DOHH2 (cell line): ENCODE results near the gene OPA3.

ENCODE experiments used
- H3F3A ChIP-seq: fragments of 200-600 bp; sonication (generic), shearing (Covaris generic); 2 replicates; pipeline ENCODE4 v1.6.0; 2016; ENCODE audit warnings: antibody characterized with exemption, mild to moderate bottlenecking; ENCODE audit not compliant: control insufficient read depth, insufficient read depth
- H3K27ac ChIP-seq: fragments of 200-600 bp; sonication (generic); 2 replicates; pipeline ENCODE4 v1.5.1; 2014; ENCODE audit warnings: low read depth, mild to moderate bottlenecking, low read length, moderate library complexity
- H3K27me3 ChIP-seq: fragments of 200-600 bp; sonication (generic); 2 replicates; pipeline ENCODE4 v1.6.1; 2014; ENCODE audit warnings: mild to moderate bottlenecking, low read length, mixed read lengths; ENCODE audit not compliant: control insufficient read depth
- H3K36me3 ChIP-seq: fragments of 200-600 bp; sonication (generic); 2 replicates; pipeline ENCODE4 v1.6.1; 2014; ENCODE audit warnings: mild to moderate bottlenecking, low read length, moderate library complexity, mixed read lengths; ENCODE audit not compliant: control insufficient read depth
- H3K4me1 ChIP-seq: fragments of 200-600 bp; sonication (generic); 2 replicates; pipeline ENCODE4 v1.6.1; 2014; ENCODE audit warnings: mild to moderate bottlenecking, low read length, mixed read lengths; ENCODE audit not compliant: control insufficient read depth
- H3K4me2 ChIP-seq: fragments of 200-600 bp; sonication (generic); 2 replicates; pipeline ENCODE4 v1.6.0; 2014; ENCODE audit warnings: mild to moderate bottlenecking, low read length, moderate library complexity
- H3K4me3 ChIP-seq: fragments of 200-600 bp; sonication (generic); 2 replicates; pipeline ENCODE4 v1.5.1; 2014; ENCODE audit warnings: mild to moderate bottlenecking, low read length, mixed read lengths
- H3K79me2 ChIP-seq: fragments of 200-600 bp; sonication (generic); 2 replicates; pipeline ENCODE4 v1.6.1; 2014; ENCODE audit warnings: mild to moderate bottlenecking, low read length, mixed read lengths; ENCODE audit not compliant: control insufficient read depth
- H3K9me2 ChIP-seq: fragments of 200-600 bp; sonication (generic); replicated peaks from 2 replicates; pipeline ENCODE4 v1.6.1; 2014; ENCODE audit warnings: mild to moderate bottlenecking, low read length, mixed read lengths; ENCODE audit not compliant: control insufficient read depth
- H3K9me3 ChIP-seq: fragments of 200-600 bp; sonication (generic); 2 replicates; pipeline ENCODE4 v1.6.1; 2014; ENCODE audit warnings: antibody characterized with exemption, low read length, mixed read lengths; ENCODE audit not compliant: control insufficient read depth, insufficient read depth
- H4K20me1 ChIP-seq: fragments of 200-600 bp; sonication (generic); 2 replicates; pipeline ENCODE4 v1.6.0; 2014; ENCODE audit warnings: low read depth, mild to moderate bottlenecking, antibody characterized with exemption, low read length, moderate library complexity; ENCODE audit not compliant: control insufficient read depth, insufficient read depth
- EZH2phosphoT487 ChIP-seq: fragments of 200-600 bp; sonication (generic); IDR thresholded peaks from 2 replicates; pipeline ENCODE4 v1.6.1; 2017; ENCODE audit warnings: borderline replicate concordance, mild to moderate bottlenecking, antibody characterized with exemption, low read length, moderate library complexity, mixed read lengths
- TF ChIP-seq, protein P1 (sequence below): fragments of 200-600 bp; sonication (generic); IDR thresholded peaks from one replicate; pipeline ENCODE4 v1.5.1; 2014; ENCODE audit warnings: antibody characterized with exemption, mild to moderate bottlenecking, low read depth, low read length; ENCODE audit not compliant: poor library complexity, severe bottlenecking

OPA3 gene

DNA sequence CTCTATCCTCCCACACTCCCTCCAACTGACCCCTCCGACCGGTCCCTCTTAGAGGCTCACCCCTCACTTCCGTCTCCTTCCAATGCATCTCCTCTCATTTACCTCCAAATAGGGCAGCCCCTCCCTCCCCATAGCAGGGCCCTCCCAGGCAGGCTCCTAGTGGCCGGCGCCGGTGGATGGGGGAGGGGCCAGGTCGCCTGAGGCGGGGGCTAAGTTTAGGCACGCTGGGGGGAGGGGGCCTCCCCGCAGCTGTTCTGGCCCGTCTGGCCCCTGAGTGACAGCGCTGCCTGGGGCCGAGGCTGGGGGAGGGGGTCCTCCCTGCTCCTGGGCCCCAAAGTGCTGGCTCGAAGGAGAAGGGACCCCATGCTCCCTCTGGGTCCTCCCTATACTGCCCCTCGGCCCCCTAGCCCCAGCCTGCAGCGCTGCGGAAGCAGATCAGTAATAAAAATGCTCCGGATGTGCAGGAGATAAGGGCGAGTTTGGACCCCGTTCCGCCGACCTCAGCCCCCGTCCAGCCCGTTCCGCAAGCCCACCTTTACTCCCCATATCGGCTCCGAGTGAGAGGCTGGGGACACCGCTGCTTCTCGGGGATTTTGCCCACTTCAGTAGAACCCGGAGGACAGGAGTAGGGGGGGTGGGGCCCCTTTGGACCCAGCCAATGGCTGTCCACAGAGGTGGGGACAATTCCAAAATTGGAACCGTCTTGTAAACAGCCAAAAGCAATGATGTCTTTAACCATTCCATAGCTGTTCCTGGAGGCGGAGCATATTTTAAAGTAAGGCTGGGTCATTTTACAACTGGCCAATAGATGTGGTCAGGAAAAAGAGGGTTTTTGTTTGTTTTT, 91.8 kb downstream of the OPA3 start:
- H3K79me2 ChIP-seq = peaks cover 6% of the 10 kb centered on the region; the same call in 1 of the 2 replicates
- H3K36me3 ChIP-seq = no peaks in the 10 kb centered on the region
- no peaks in the 10 kb centered on the region for H3K9me2 ChIP-seq
- TF ChIP-seq, protein P1, sequence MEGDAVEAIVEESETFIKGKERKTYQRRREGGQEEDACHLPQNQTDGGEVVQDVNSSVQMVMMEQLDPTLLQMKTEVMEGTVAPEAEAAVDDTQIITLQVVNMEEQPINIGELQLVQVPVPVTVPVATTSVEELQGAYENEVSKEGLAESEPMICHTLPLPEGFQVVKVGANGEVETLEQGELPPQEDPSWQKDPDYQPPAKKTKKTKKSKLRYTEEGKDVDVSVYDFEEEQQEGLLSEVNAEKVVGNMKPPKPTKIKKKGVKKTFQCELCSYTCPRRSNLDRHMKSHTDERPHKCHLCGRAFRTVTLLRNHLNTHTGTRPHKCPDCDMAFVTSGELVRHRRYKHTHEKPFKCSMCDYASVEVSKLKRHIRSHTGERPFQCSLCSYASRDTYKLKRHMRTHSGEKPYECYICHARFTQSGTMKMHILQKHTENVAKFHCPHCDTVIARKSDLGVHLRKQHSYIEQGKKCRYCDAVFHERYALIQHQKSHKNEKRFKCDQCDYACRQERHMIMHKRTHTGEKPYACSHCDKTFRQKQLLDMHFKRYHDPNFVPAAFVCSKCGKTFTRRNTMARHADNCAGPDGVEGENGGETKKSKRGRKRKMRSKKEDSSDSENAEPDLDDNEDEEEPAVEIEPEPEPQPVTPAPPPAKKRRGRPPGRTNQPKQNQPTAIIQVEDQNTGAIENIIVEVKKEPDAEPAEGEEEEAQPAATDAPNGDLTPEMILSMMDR = no peak
- TF ChIP-seq EZH2phosphoT487 = no peak
- H3K4me2 ChIP-seq = peak overlapping the region; percentile 95
- no peaks in the 10 kb centered on the region; the same call in 1 of the 2 replicates for H4K20me1 ChIP-seq
- H3K4me1 ChIP-seq = peaks cover 41% of the 10 kb centered on the region
- peaks cover 15% of the 10 kb centered on the region for H3F3A ChIP-seq
- H3K27ac ChIP-seq = peak overlapping the region; percentile 69
- H3K4me3 ChIP-seq = peak overlapping the region; percentile 83
- peaks cover 21% of the 10 kb centered on the region for H3K27me3 ChIP-seq
- H3K9me3 ChIP-seq = no peaks in the 10 kb centered on the region

DNA sequence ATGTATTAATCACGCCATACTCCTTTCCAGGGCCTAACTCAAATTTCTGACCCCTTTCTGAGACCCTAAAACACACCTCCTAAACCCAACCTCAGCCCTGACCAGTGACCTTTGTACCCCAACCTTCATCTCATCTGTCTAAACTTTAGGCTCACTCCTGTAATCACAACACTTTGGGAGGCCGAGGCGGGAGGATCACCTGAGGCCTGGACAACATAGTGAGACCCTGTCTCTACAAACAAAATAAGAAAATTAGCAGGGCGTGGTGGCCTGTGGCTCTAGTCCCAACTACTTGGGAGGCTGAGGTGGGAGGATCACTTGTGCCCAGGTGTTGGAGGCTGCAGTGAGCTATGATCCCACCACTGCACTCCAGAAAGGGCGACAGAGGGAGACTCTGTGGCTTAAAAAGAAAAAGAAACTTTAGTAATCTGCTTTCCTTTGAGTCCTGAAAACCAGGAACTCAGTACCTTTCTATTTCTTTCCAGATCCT, 92.4 kb downstream of the OPA3 start:
- H4K20me1 ChIP-seq = no peaks in the 10 kb centered on the region; the same call in 1 of the 2 replicates
- H3K4me2 ChIP-seq = peak overlapping the region; percentile 95
- H3K4me3 ChIP-seq = peak overlapping the region; percentile 83
- TF ChIP-seq, protein P1 = no peak
- no peak for TF ChIP-seq EZH2phosphoT487
- H3F3A ChIP-seq = peaks cover 14% of the 10 kb centered on the region; the same call in 1 of the 2 replicates
- peak overlapping the region; percentile 69 for H3K27ac ChIP-seq
- H3K27me3 ChIP-seq = peaks cover 21% of the 10 kb centered on the region
- H3K79me2 ChIP-seq = peaks cover 6% of the 10 kb centered on the region; the same call in 1 of the 2 replicates
- H3K4me1 ChIP-seq = peaks cover 35% of the 10 kb centered on the region
- H3K36me3 ChIP-seq = no peaks in the 10 kb centered on the region
- no peaks in the 10 kb centered on the region for H3K9me3 ChIP-seq
- H3K9me2 ChIP-seq = no peaks in the 10 kb centered on the region

DNA sequence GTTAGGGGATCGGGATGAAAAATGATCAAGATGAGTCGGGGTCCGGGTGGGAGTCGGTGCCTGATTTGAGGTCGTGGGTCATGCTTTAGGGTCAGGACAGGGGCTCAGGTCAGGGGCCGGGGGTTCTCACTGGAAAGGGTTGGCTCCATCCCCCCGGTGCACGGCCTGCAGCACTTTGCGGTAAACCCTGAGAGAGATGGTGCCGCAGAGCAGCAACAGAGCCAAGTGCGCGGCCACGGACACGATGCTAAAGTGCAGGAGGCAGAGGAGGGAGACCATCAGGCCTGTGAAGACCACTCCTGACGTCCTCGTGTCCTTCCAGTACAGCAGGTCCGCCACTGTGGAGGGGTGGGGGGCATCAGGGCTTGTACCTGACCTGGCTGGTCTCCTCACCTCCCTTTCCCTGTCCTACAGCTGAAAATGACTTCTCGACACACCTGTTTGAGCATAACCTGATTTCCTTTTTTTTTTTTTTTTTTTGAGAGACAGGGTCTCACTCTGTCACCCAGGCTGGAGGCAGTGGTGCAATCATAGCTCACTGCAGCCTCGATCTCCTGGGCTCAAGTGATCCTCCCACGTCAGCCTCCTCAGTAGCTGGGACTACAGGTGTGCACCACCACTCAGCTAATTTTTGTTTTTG, 95.3 kb downstream of the OPA3 start:
- no peak overlapping the region for H3K4me3 ChIP-seq
- H3F3A ChIP-seq = peaks cover 10% of the 10 kb centered on the region; the same call in 1 of the 2 replicates
- H3K9me2 ChIP-seq = no peaks in the 10 kb centered on the region
- no peak overlapping the region for H3K27ac ChIP-seq
- H4K20me1 ChIP-seq = no peaks in the 10 kb centered on the region; the same call in 1 of the 2 replicates
- no peak overlapping the region for H3K4me2 ChIP-seq
- peaks cover 34% of the 10 kb centered on the region for H3K4me1 ChIP-seq
- no peaks in the 10 kb centered on the region for H3K27me3 ChIP-seq
- H3K79me2 ChIP-seq = peaks cover 6% of the 10 kb centered on the region; the same call in 1 of the 2 replicates
- TF ChIP-seq, protein P1 = no peak
- TF ChIP-seq EZH2phosphoT487 = no peak
- H3K9me3 ChIP-seq = no peaks in the 10 kb centered on the region
- no peaks in the 10 kb centered on the region for H3K36me3 ChIP-seq
